Endothelial cell (in vitro differentiated cells): ENCODE results near the gene PMM2. TPM values are rescaled to one million over a fixed set of nuclear protein-coding genes. Genes with fewer than 3 reads are reported as not detected.

Source experiments
- DNase-seq: peaks from one replicate; pipeline ENCODE4 v3.0.0; 2021; ENCODE audit warnings: low spot score
- H3K27ac Mint-ChIP-seq: one replicate; pipeline ENCODE4 v1.8.0; 2021; ENCODE audit warnings: mixed read lengths, inconsistent platforms; ENCODE audit not compliant: unreplicated experiment
- H3K27me3 Mint-ChIP-seq: one replicate; pipeline ENCODE4 v1.8.0; 2021; ENCODE audit warnings: mild to moderate bottlenecking, moderate library complexity, mixed read lengths, inconsistent platforms; ENCODE audit not compliant: unreplicated experiment
- H3K36me3 Mint-ChIP-seq: one replicate; pipeline ENCODE4 v1.8.0; 2021; ENCODE audit warnings: mild to moderate bottlenecking, low read depth, mixed read lengths, inconsistent platforms; ENCODE audit not compliant: unreplicated experiment
- H3K4me1 Mint-ChIP-seq: one replicate; pipeline ENCODE4 v1.8.0; 2021; ENCODE audit warnings: mild to moderate bottlenecking, mixed read lengths, inconsistent platforms; ENCODE audit not compliant: unreplicated experiment
- H3K4me3 Mint-ChIP-seq: one replicate; pipeline ENCODE4 v1.8.0; 2021; ENCODE audit warnings: mild to moderate bottlenecking, mixed read lengths, inconsistent platforms; ENCODE audit not compliant: unreplicated experiment
- H3K9me3 Mint-ChIP-seq: one replicate; pipeline ENCODE4 v1.8.0; 2021; ENCODE audit warnings: mixed read lengths, inconsistent platforms; ENCODE audit not compliant: unreplicated experiment
- CTCF ChIP-seq: fragments of 200-600 bp; sonication (generic); IDR thresholded peaks from one replicate; pipeline ENCODE4 v1.5.0; 2021; ENCODE audit warnings: antibody characterized with exemption; ENCODE audit not compliant: unreplicated experiment
- total RNA-seq: library from RNA; stranded (reverse); fragmentation: NEBNext Ultra II Directional; extraction: Animal tissue kit (Norgen Biotek cat#: 25700); gene quantifications from one replicate; pipeline ENCODE4 v1.2.1, GENCODE V29; 2021; ENCODE audit not compliant: unreplicated experiment

Gene PMM2
- total RNA-seq, 1 donor from 2014 or later, result 19.3 TPM

GRCh38 chr16:8886593-8887430, 89.2 kb downstream of the PMM2 start:
- peaks cover 12% of the 10 kb centered on the region for H3K27me3 Mint-ChIP-seq
- H3K36me3 Mint-ChIP-seq, result peaks cover 21% of the 10 kb centered on the region
- TF ChIP-seq CTCF, result no peak
- H3K4me1 Mint-ChIP-seq, result peaks cover 5% of the 10 kb centered on the region
- no peaks in the 10 kb centered on the region for H3K9me3 Mint-ChIP-seq
- peak overlapping the region; percentile 9 for H3K4me3 Mint-ChIP-seq
- no peak overlapping the region for H3K27ac Mint-ChIP-seq
- no peak for DNase-seq

GRCh38 chr16:8887431-8887765, 89.8 kb downstream of the PMM2 start:
- Mint-ChIP-seq H3K36me3 (peaks cover 21% of the 10 kb centered on the region), H3K9me3 (no peaks in the 10 kb centered on the region), H3K4me1 (peaks cover 5% of the 10 kb centered on the region), H3K27ac (no peak overlapping the region), H3K27me3 (peaks cover 12% of the 10 kb centered on the region), H3K4me3 (peak overlapping the region; percentile 9)
- no peak for TF ChIP-seq CTCF
- no peak for DNase-seq

- H3K27ac Mint-ChIP-seq, result no peak overlapping the region
- no peak for TF ChIP-seq CTCF
Measured at GRCh38 chr16:8887952-8888560, 90.4 kb downstream of the PMM2 start.

GRCh38 chr16:8888951-8889892, 91.6 kb downstream of the PMM2 start:
- Mint-ChIP-seq H3K9me3 (no peaks in the 10 kb centered on the region), H3K36me3 (peaks cover 34% of the 10 kb centered on the region), H3K4me1 (peaks cover 10% of the 10 kb centered on the region), H3K27ac (no peak overlapping the region), H3K27me3 (peaks cover 13% of the 10 kb centered on the region), H3K4me3 (no peak overlapping the region)
- DNase-seq, result no peak
- no peak for TF ChIP-seq CTCF

More at GRCh38 chr16:8887952-8888560, 90.4 kb downstream of the PMM2 start:
- Mint-ChIP-seq H3K4me3 (no peak overlapping the region), H3K27me3 (peaks cover 12% of the 10 kb centered on the region), H3K36me3 (peaks cover 27% of the 10 kb centered on the region), H3K4me1 (peaks cover 5% of the 10 kb centered on the region), H3K9me3 (no peaks in the 10 kb centered on the region)
- DNase-seq, result no peak
